ENCODE data around the gene RETN.

DNA sequence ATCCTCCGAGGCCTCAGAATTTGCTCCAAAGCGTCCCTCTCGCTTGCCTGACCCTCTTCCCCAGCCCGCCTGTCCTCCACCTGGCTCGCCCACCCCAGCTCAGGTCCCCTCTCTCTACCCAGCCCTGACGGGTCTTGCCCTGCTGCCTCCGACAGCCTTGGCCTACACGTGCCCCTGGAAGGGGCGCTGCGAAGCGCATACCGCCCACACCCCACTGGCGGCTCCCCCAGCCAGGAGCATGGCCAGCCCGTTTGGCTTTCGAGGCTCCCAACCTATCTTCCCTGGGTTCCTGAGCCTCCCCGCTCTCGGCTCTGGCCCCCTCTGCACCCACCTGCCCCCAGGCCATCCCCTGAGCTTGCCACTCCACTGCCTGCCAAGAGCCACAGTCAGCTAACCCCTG, 44.0 kb upstream of the RETN start:
- TF ChIP-seq, protein P1, sequence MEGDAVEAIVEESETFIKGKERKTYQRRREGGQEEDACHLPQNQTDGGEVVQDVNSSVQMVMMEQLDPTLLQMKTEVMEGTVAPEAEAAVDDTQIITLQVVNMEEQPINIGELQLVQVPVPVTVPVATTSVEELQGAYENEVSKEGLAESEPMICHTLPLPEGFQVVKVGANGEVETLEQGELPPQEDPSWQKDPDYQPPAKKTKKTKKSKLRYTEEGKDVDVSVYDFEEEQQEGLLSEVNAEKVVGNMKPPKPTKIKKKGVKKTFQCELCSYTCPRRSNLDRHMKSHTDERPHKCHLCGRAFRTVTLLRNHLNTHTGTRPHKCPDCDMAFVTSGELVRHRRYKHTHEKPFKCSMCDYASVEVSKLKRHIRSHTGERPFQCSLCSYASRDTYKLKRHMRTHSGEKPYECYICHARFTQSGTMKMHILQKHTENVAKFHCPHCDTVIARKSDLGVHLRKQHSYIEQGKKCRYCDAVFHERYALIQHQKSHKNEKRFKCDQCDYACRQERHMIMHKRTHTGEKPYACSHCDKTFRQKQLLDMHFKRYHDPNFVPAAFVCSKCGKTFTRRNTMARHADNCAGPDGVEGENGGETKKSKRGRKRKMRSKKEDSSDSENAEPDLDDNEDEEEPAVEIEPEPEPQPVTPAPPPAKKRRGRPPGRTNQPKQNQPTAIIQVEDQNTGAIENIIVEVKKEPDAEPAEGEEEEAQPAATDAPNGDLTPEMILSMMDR (IDR thresholded peaks at IDR 0.05; ENCODE audit: low read depth, low read length): no peak
- no peak for TF ChIP-seq POLR2A (IDR thresholded peaks at IDR 0.05; ENCODE audit: extremely low read depth, insufficient read length)
